Spleen (tissue), 3 donors: ENCODE results near the gene CDC42BPA.

Experiments
- POLR2A ChIP-seq, 3 donors: fragments of 450-650 bp; IDR thresholded peaks; one replicate each; pipeline ENCODE4 v1.5.1; 2017; ENCODE audit warnings: antibody characterized with exemption in 3 of 3, mild to moderate bottlenecking in 1 of 3
- POLR2AphosphoS5 ChIP-seq, 3 donors: sonication (generic); formaldehyde crosslinking; IDR thresholded peaks; one replicate each; pipeline ENCODE4 v1.5.1; 2017; ENCODE audit warnings: antibody characterized with exemption in 3 of 3

DNA sequence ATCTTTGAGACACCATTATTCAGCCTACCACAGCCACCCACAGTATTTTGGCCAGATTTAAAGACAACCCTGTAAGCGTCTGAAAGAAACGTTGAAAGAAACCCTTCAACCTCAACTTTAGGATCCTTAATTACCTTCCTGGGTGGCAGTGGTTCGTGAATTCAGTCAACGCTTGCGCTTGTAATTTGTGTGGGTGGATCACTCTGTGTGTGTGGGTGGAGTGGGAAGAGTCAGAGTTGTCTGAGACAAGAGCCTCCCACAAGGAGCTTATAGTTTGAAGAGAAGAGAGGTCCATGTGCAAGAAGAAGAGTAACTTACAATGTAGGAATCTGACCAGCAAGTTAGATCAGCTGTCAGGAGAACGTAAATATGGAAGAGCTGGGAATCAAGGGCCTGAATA is 369.8 kb downstream of the CDC42BPA start:
- TF ChIP-seq POLR2A (IDR thresholded peaks at IDR 0.05) (no peak), POLR2AphosphoS5 (IDR thresholded peaks at IDR 0.05) (no peak)
